GM11168 (cell line): ENCODE results near the gene TMEM150C.

Experiments
- in situ Hi-C: fragments of 300-500 bp; cut with MboI; formaldehyde crosslinking; loops from one replicate; pipeline ENCODE4 v1.12.0; 2022; ENCODE audit warnings: low sequenced_read_pairs; ENCODE audit not compliant: unreplicated experiment

Gene TMEM150C

GRCh38 chr4:82521283-82521682 is 40.5 kb downstream of the TMEM150C start:
- in situ Hi-C loops, result no loop called here

GRCh38 chr4:82519776-82520175 is 42.0 kb downstream of the TMEM150C start:
- in situ Hi-C loops, result no loop called here

GRCh38 chr4:82519072-82519471 is 42.7 kb downstream of the TMEM150C start:
- in situ Hi-C loops, result no loop called here

- in situ Hi-C loops, result no loop called here
These were observed 44.7 kb downstream of the TMEM150C start for GRCh38 chr4:82517043-82517442.

GRCh38 chr4:82515705-82516104 is 46.1 kb downstream of the TMEM150C start:
- in situ Hi-C loops, result no loop called here

GRCh38 chr4:82513382-82513781 is 48.4 kb downstream of the TMEM150C start:
- in situ Hi-C loops, result no loop called here

- in situ Hi-C loops, result no loop called here
These were observed 51.6 kb downstream of the TMEM150C start for GRCh38 chr4:82510216-82510615.

- in situ Hi-C loops, result no loop called here
These were observed 52.9 kb downstream of the TMEM150C start for GRCh38 chr4:82508806-82509428.

GRCh38 chr4:82508011-82508410 is 53.8 kb downstream of the TMEM150C start:
- in situ Hi-C loops, result no loop called here

GRCh38 chr4:82501154-82501442 is 60.7 kb downstream of the TMEM150C start:
- in situ Hi-C loops, result no loop called here

- in situ Hi-C loops, result no loop called here
These were observed 61.2 kb downstream of the TMEM150C start for GRCh38 chr4:82500435-82501153.

- in situ Hi-C loops, result no loop called here
These were observed 61.9 kb downstream of the TMEM150C start for GRCh38 chr4:82499738-82500434.

- in situ Hi-C loops, result no loop called here
These were observed 65.4 kb downstream of the TMEM150C start for GRCh38 chr4:82496349-82496748.

GRCh38 chr4:82495666-82496065 is 66.1 kb downstream of the TMEM150C start:
- in situ Hi-C loops, result no loop called here

- in situ Hi-C loops, result no loop called here
These were observed 67.9 kb downstream of the TMEM150C start for GRCh38 chr4:82493721-82494425.

- in situ Hi-C loops, result no loop called here
These were observed 70.4 kb downstream of the TMEM150C start for GRCh38 chr4:82491251-82491960.

GRCh38 chr4:82489987-82490386 is 71.8 kb downstream of the TMEM150C start:
- in situ Hi-C loops, result no loop called here

GRCh38 chr4:82489076-82489475 is 72.7 kb downstream of the TMEM150C start:
- in situ Hi-C loops, result no loop called here

- in situ Hi-C loops, result no loop called here
These were observed 76.6 kb downstream of the TMEM150C start for GRCh38 chr4:82484996-82485783.

GRCh38 chr4:82482387-82482786 is 79.4 kb downstream of the TMEM150C start:
- in situ Hi-C loops, result no loop called here
